GM10847 (cell line): Measurements from ENCODE around the gene LEF1.

Source experiments
- POLR2A ChIP-seq: IDR thresholded peaks from 2 replicates; pipeline ENCODE4 v1.6.1; 2011; ENCODE audit not compliant: insufficient read length; ENCODE audit errors: extremely low read depth

The LEF1 gene

DNA sequence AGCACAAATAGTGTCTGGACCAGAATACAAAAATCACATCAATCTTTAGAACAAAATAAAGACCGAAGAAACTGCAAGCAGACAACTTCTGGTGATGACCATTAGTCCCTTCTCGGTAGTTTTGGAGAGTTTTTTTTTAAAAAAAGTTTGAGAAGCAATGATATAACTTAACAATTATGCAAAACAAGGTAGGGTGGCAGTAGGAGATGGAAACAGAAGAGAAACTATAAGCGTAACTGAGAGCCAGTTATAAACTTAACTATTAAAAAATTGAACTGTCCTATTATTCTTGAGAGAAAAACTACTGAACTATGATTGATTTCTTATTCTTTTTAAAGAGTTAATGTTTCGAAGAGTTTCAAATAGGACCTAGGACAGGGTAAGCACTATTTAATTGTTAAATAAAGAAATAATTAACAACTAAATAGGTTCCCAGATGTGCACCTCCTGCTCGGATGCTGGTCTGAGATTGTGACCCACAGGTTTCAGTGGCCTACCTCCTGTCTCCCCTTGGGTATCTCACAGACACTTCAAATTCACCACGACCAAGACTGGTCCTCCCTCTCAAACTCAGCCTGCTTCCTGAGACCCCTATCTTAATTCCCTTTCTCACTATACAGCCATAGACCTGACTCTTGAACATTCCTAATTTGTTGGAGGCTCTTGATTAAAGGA lies 81.3 kb downstream of the LEF1 start:
- no peak for TF ChIP-seq POLR2A

DNA sequence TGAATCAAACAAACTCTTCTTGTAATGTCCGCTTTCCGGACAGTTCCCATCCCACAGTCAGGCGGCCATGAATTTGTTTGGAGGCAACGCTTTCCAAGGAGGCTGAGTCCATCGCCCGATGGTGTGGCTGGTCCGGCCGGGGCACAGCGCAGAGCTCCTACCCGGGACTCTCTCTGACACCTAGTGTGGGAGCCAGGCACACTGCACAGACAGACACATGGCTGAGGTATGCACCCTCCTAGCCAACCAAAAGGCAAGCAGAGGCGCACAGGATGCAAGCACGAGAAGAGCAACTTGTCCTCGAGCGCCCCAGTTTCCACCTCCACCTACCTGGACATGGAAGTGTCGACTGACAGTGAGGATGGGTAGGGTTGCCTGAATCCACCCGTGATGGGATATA lies 87.5 kb downstream of the LEF1 start:
- TF ChIP-seq POLR2A, result no peak

DNA sequence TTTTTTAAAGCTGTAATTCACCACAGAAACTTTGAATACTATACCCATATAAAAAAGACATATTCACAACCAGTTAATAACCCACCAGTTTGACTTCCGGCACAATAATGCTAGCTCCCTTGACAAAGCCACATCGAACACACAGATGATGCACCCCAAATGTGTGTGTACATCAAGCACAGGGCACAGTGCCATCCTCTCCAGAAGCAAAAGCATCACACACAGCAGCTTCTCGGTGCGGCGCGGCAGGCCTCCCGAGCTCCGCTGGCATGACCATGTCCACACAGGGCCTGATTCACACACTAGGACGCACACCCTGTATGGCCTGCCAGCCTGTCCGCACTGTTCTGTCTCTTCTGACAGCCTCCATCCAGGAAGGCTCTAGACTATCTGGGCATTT lies 88.0 kb downstream of the LEF1 start:
- no peak for TF ChIP-seq POLR2A

DNA sequence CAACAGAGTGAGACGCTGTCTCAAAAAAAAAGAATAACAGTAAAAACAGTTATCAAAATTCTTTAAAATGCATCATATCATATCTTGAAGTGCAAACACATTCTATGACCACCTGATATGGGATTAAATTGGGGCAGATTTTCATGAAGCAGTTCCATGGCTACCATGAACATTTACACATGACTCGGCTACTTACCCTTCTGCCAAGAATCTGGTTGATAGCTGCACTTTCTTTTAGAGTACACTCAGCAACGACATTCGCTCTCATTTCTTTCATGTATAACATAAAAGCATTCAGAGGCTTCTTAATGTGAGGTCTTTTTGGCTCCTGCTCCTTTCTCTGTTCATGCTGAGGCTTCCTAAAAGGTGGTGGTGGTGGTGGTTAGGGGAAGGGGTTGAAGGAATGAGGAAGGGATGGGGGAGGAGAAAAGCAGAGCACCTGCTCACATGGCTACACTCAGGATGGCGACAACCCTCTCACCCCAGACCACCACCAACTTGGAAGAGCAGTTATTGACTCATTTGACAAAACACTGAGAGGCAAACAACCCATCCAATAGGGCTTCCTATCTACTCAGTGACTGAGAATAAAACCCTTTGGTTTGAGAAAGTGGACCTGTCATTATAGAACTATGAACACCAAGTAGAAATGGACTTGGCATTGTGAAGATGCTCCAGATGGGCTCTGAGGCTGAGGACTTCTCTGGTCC lies 90.6 kb downstream of the LEF1 start:
- no peak for TF ChIP-seq POLR2A

DNA sequence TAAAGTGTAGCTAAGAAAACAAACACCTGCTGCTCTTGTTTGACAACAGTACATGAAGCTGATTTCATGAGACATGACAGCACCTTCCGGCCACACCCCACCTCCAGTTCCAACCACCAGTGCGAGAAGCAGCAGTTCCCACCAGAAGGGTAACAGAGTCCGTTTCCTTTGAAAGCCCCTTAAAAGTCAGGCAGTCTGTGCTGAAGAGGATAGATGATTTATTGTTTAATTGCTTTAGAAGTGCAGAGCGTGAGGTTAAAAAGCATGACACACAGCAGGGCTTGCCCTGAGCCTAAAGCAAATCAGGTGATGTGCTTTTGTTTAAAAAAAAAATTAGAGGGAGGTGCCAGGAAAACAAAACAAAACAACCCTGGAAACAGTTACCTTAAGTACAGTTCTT lies 96.4 kb downstream of the LEF1 start:
- no peak for TF ChIP-seq POLR2A

DNA sequence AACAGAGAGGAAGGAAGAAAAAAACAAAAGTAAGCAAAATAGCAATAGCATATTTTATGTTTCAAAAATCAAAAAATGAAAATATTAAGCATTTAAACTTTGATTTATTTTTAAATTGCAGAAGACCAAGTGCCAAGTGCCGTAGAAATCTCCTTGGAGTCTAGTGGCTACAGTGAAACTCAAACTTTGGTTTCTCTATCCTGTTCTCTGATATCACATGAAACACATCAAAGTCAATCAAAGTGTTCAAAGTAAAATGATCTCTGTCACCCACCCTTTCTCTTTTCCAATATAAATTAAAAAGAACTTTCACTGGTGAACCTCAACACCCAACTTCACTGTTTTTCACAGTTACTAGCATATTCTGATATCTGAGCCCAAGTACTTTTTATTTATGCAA lies 98.0 kb downstream of the LEF1 start:
- TF ChIP-seq POLR2A, result no peak

DNA sequence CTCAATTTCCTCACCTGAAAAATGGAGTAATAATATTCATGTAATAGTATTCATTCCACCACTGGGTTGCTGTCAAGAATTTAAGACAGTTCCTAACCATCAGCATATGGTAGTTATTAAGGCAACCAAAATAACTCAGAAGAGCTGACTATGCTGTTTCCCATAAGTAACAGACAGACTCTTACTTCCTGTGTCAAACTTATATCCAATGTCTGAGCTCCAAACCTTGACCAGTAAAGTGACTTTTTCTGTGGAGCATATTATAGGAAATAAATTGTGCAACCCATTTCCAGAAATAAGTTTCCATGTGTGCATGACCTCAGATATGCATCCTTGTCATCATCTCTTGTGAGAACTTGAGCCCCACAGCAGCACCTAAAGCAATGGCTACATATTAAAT lies 100.3 kb downstream of the LEF1 start:
- no peak for TF ChIP-seq POLR2A

DNA sequence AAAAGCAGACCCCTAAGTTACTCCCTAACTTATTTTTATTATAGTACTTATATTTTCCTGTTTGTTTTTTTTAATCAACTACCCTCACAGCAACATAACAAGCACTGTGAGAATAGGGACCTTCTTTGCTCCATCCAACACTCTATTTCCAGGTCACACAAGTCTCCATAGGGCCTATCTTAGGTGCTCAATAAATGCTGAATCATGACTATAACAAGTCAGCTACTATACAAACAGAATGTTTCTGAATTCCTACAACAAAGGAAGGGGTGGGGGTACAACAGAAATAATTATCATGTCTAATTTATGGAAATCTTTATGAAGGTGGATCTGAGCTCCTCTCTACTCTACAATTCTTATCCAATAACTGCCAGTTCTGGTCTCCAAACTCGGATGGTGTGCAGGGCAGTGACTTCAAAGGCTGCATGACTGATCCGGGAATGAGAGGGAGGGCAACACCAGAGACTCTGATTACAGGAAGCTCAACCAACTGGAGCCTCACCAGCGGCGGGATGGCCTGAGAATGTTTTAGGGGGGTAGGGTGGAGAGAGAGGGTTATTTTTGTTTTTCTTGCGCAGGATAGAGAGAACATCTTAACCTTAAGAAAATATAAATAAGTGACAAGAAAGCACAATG lies 107.9 kb downstream of the LEF1 start:
- TF ChIP-seq POLR2A, result no peak

DNA sequence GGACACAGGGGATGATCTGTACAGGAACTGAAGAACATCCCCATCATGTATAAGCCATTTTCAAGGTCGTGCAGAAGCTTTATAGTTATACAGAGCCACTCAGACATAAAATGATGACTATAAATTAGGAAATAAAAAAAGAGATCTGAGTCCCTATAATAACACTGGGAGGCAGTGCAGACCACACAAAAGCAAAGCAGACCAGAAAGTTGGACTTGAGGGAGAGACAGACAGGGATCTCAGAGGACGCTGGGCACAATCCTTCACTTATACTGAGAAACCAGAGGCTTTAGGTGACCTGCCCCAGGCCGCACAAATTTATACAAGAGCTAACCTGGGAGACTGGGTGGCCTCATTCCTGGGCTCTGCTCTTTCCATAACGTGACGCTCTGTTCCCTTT lies 108.6 kb downstream of the LEF1 start:
- TF ChIP-seq POLR2A, result no peak

DNA sequence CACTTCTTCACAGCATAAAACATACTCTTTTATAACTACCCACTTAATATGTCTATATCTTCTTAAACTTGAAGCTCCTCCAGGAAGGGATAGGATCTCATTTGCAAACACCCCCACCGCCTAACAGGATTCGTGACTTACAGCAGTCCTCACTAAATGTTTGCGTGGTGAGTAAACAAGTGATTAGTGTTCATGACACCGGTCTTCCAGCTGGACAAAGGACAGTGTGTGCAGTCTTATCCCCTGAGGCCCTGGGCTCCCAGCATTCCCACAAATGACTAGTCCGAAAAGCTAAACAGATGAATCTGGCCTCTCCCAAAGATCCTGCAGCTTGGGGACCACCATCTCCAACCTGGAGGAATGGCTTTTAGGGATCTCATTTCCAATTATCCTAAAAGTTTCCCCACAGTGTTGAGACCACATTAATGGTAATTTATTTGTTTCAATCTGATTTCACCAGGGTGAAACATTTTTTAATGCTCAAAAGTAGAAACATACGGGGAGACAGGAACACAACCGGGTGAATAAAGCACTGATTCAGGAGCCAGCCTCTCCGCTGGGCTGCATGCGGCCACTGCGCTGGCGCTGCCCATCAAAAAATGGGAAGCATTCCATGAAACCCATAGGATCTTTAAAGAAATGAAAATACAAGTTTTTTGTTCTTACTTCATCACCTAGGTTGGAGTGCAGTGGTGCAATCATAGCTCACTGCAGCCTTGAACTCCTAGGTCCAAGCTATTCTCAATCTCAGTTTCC lies 109.9 kb downstream of the LEF1 start:
- no peak for TF ChIP-seq POLR2A

DNA sequence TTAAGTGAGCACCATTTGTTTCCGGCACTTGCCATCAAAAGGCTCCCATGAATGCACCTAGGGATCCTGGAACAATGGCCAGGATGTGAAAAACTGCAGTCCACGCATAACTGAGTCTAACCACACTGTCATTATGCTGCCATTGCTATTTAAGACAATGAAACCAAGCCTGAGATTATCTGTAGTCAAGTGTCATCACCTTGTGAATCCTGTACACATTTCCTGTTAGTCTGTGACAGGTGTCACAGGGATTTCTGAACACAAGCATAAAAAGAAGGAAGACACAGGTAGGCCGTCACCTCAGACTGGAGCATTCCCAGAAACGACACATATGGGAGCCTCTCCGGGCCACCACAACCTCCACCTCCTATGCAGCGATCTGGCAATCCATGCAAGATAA lies 112.3 kb downstream of the LEF1 start:
- no peak for TF ChIP-seq POLR2A

DNA sequence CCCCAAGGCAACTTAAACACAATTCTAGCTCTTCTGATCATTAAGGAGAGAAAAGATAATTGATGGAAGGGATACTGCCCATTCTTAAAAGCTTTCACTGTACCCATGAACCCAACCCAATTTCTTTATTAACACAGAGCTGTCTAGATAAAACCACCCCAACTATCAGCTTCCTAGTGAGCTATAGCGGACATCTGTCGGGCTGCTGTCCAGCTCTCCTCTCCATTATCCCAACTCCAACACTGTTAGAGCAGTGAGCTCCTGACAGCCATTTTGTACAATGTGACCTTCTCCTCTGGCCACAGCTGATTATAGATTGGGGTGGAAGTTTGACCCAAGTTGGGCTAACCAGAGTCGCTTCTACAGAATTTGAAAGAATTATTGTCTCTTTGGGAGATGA lies 112.9 kb downstream of the LEF1 start:
- no peak for TF ChIP-seq POLR2A

DNA sequence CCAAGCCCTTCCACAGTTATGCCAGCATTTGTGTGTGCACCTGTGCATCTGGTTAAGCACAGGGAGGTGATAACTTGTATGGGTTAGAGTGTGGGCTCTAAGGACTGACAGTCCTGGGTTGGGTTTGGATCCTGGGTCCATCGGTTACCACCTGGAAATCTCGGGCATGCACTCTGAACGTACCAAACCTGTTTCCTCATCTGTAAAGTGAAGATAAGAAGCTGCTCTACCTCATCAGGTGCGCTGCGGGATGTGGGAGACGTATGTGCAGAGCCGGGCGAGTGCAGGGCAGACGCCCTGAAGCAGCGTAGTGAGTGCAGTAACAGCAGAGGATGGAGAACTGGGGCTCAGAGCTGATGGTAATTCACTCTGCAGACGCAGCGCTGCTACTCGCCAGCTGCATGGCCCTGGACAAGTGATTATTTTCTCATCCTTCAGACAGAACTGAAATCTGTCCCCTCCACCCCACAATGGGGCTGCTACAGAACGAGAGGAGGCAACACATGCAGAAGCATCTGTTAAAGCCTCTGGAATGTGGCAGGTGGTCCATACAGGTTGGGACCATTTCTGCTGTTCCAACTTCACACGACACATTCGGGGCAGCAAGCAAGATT lies 114.6 kb downstream of the LEF1 start:
- TF ChIP-seq POLR2A, result no peak

DNA sequence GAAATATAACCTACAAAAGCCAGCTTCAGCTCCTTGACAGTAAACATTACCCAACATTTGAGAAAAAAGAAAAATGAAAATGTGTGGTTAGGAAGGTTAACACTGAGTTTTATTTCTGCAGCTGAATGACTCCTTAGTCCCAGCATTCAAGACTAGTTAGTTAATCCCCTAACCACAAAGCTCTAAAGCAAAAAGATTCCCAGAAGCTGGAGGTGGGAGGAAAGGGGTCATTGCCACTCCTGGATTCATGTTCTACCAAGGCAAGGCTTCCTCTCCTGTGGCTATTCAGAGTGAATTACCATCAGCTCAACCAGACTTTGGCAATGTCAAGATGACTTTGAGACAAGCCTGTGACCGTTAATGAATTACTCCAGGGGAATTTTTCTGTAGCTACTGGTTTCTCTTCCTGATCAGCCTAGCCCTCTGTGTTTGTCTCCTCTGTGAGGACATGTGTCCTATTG lies 115.5 kb downstream of the LEF1 start:
- no peak for TF ChIP-seq POLR2A

DNA sequence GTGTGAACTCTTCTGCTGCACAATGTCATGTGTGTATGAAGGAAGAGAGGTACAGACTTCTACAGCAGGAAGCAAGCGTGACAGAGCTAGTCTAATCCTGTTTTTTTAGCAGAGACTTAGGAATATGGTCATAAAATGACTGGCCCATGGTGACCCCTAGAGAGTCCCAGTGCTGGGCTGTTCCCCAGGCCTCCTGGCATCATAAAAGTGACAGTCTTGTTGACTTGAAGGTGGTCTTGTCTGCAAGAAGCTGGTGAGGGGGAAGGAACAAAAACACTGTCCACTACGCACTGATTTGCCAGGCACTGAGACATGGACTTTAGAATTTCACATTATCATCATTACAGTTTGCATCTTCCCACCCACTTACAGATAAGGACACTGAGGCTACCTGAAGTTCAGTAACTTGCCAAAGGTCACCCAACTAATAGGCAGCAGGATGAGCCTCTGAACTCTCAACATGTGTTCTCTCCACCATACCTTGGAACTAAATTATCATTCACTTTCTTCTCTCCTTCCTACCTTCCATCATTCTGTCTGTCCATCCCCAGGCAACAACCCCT lies 116.1 kb downstream of the LEF1 start:
- TF ChIP-seq POLR2A, result no peak
